Measurements from ENCODE around the gene LRCH4. TPM values are rescaled to one million over a fixed set of nuclear protein-coding genes. Genes with fewer than 3 reads are reported as not detected.

Gene LRCH4
- total RNA-seq, 4 donors from 2014 or later = 55.0 to 107 (median 76.6) TPM

DNA sequence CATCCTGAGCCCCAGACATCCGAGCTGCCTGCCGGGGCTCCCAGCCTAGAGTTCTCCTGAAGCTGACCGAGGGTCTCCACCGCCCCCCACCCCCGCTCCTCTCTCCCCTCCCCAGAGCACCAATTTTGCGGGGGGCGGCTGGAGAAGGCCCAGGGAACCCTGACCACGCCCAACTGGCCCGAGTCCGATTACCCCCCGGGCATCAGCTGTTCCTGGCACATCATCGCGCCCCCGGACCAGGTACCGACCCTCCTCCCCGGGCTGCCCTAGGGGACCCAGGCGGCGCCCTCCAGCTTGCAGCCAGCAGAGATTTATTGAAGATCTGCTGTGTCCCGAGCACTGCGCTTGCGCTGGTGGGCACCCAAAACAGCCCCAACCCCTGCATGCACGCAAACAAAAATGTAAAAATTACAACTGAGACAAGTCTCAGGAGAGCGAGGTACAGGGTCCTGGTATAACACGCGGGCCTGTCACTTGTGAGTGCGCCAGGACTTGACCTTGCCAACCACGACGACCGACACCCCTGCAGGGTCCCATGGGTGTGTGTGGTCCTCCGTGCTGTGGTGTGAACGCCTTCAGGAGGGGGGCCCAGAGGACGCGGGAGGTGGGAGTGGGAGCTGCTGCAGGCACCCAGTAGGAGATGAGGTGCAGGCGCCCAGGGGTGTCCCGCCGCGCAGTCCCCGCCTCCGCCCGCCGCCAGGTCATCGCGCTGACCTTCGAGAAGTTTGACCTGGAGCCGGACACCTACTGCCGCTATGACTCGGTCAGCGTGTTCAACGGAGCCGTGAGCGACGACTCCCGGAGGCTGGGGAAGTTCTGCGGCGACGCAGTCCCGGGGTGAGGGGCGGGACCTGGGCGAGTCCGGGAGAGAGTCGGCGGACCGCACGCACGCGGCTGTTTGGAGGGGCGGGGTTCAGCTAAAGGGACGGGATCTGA, 19.3 kb upstream of the LRCH4 start:
- no peaks in the 10 kb centered on the region for H3K9me3 ChIP-seq
- 4 to 22% methylated on average over 27 to 43 of the region's 68 CpGs for WGBS, 2 donors

DNA sequence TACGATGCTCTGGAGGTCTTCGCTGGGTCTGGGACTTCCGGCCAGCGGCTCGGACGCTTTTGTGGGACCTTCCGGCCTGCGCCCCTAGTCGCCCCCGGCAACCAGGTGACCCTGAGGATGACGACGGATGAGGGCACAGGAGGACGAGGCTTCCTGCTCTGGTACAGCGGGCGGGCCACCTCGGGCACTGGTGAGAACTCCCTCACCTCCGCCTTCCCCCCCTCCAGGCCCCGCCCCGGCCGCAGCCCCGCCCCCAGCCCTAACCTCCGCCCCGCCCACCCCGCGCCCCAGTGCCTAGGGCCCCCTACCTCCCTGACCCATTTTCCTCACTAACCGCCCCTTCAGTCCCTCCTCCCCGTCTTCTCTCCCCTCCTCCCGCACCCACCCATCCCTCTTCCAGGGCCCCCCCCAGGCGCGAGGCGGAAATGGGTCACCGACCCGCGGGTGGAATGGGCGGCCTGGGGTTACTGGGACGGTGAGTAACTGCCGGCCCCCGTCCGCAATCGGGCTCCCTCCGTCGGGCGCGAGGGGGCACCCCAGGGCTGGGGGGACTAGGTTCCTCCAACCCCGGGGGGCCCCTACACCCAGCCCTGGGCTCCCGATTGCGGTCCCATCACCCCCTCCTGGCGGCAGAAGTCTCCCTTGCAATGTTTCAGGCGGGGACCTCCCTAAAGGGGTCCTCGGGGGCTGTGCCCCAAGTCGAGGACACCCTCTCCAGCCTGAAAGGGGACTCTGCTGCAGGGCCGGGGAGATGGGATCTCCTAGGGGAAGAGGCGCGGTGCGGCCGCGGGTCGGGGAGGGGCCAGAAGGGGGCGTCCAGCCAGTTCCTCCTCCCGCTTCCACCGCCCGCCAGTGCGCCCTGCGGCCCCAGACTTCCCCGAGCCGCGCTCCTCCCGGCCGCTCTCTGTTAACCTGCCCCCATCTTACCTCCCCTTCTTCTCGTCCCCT, 18.4 kb upstream of the LRCH4 start:
- peak; percentile 65 to 66 for DNase-seq
- peaks cover 7% of the 10 kb centered on the region in 2 donors for H3K4me1 ChIP-seq
- TF ChIP-seq, protein P1, sequence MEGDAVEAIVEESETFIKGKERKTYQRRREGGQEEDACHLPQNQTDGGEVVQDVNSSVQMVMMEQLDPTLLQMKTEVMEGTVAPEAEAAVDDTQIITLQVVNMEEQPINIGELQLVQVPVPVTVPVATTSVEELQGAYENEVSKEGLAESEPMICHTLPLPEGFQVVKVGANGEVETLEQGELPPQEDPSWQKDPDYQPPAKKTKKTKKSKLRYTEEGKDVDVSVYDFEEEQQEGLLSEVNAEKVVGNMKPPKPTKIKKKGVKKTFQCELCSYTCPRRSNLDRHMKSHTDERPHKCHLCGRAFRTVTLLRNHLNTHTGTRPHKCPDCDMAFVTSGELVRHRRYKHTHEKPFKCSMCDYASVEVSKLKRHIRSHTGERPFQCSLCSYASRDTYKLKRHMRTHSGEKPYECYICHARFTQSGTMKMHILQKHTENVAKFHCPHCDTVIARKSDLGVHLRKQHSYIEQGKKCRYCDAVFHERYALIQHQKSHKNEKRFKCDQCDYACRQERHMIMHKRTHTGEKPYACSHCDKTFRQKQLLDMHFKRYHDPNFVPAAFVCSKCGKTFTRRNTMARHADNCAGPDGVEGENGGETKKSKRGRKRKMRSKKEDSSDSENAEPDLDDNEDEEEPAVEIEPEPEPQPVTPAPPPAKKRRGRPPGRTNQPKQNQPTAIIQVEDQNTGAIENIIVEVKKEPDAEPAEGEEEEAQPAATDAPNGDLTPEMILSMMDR (IDR thresholded peaks at IDR 0.05) = peak in 3 of 6 experiments; percentile 13 to 32 (median 29)
- peak in 1 of 2 donors; percentile 45 for TF ChIP-seq POLR2A (IDR thresholded peaks at IDR 0.05)
- H3K4me3 ChIP-seq (replicated peaks in 1 of 3) = peak overlapping the region; percentile 47 to 54 (median 48)
- no peaks in the 10 kb centered on the region for H3K9me3 ChIP-seq
- no peaks in the 10 kb centered on the region for H3K27me3 ChIP-seq
- peak overlapping the region; percentile 43 to 71 (median 70) for H3K27ac ChIP-seq
- no peaks in the 10 kb centered on the region for H3K36me3 ChIP-seq
- WGBS, 2 donors = 0 to 7% methylated on average over 15 to 29 of the region's 70 CpGs
- intact Hi-C loops (cut with DNase I) = no loop called here

More for the DNA sequence above, 19.3 kb upstream of the LRCH4 start:
- intact Hi-C loops (cut with DNase I) = no loop called here
- H3K4me3 ChIP-seq (replicated peaks in 1 of 3) = peak overlapping the region; percentile 10 to 54 (median 16)
- TF ChIP-seq, protein P1 (IDR thresholded peaks at IDR 0.05) = no peak
- TF ChIP-seq POLR2A (IDR thresholded peaks at IDR 0.05) = no peak
- no peaks in the 10 kb centered on the region for H3K27me3 ChIP-seq
- peak; percentile 51 to 59 for DNase-seq
- H3K36me3 ChIP-seq = no peaks in the 10 kb centered on the region
- peaks cover 7% of the 10 kb centered on the region in 2 donors for H3K4me1 ChIP-seq
- H3K27ac ChIP-seq = peak overlapping the region in 2 of 3 donors; percentile 43 to 53

DNA sequence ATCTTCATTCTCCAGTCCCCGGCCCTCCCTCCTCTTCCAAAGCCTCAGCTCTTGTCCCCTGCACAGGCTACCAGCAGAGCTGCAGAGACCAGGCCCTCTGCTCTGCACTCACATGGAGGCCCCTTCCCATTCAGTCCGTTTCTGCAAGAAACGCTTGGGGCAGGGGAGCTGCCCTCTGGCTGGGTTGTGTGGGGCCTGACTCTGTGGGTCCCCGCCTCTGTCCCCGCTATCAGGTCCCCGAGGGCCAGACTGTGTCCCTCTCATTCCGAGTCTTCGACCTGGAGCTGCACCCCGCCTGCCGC, 17.7 kb upstream of the LRCH4 start:
- H3K9me3 ChIP-seq = no peaks in the 10 kb centered on the region
- intact Hi-C loops (cut with DNase I) = no loop called here
- no peak for TF ChIP-seq POLR2A (IDR thresholded peaks at IDR 0.05)
- TF ChIP-seq, protein P1 (IDR thresholded peaks at IDR 0.05) = no peak
- no peak for DNase-seq
- H3K36me3 ChIP-seq = no peaks in the 10 kb centered on the region
- H3K27ac ChIP-seq = peak overlapping the region; percentile 39 to 71 (median 70)
- 16 to 31% methylated on average over 3 to 7 of the region's 10 CpGs for WGBS, 2 donors
- no peaks in the 10 kb centered on the region for H3K27me3 ChIP-seq
- peaks cover 7% of the 10 kb centered on the region in 2 donors for H3K4me1 ChIP-seq
- peak overlapping the region in 2 of 3 donors; percentile 48 to 54 for H3K4me3 ChIP-seq (replicated peaks in 1 of 3)

DNA sequence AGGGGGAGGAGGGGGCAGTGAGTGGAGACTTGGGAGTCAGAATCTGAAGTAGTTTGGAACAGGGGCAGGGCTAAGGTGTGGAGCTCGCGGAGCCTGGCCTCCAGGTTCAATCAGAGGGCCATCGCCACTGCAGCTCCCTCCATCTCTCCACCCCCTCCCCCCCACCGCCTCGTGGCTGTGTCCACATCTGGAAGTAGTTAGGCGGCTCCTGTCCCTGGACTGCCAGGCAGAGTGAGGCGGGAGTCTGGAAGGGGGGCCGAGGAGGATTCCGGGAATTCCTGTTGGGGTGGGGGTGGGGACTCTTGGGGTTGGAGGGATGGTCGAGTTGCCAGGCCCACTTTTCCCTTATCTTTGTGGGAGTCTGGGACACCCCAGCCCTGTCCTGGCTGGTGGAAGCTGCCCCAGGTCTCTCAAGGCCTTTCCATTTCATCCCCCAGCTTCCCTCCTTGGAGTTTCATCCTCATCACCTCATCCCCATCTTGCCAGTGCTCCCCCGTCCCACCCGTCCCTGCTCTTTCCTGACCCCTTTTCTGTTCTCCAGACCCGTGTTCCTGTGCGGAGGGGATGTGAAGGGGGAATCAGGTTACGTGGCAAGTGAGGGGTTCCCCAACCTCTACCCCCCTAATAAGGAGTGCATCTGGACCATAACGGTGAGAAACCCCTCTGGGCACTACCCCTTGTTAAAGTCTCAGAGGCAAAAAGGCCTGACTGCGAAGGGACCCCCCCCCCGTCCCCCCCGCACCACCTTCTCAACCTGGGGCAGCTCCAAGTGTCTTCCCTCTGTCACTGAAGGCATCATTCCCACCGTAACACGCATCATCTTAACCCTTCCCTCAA, 17.2 kb upstream of the LRCH4 start:
- no peak for TF ChIP-seq POLR2A (IDR thresholded peaks at IDR 0.05)
- TF ChIP-seq, protein P1 (IDR thresholded peaks at IDR 0.05) = no peak
- Histone ChIP-seq H3K27me3 (no peaks in the 10 kb centered on the region), H3K4me3 (replicated peaks in 1 of 3) (peak overlapping the region in 1 of 3 donors; percentile 54), H3K27ac (peak overlapping the region; percentile 39 to 71 (median 70)), H3K9me3 (no peaks in the 10 kb centered on the region), H3K36me3 (no peaks in the 10 kb centered on the region), H3K4me1 (peaks cover 7% of the 10 kb centered on the region in 2 donors)
- intact Hi-C loops (cut with DNase I) = no loop called here
- 51 to 58% methylated on average over 15 to 21 of the region's 21 CpGs for WGBS, 2 donors
- DNase-seq = peak; percentile 51 to 54

All from thyroid gland (tissue), 4 donors.